Measurements from ENCODE around the gene CTNNA3.

The CTNNA3 gene

DNA sequence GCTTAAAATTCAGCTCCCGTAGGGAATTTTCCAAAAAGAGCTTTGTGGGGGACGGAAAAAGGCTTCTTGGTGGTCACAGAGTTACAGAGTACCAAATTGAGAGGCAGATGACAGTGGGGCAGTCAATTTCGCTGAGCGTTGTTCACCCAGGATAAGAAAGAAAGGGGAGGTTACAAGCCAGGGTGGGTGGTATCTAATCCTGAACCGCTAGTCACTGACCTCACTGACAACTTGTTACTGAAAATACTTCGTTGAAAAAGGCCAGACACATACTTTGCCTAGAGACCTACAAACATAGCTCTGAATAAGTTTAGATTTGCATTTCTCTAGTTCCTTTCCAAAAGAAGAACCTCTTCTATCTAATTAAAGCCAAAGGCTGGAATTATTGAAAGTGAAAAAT lies at the start of gene CTNNA3:
Gene CTNNA3, minus strand, starts transcription at position 167 of the 400 bp plus-strand sequence.
- TF ChIP-seq, protein P1, sequence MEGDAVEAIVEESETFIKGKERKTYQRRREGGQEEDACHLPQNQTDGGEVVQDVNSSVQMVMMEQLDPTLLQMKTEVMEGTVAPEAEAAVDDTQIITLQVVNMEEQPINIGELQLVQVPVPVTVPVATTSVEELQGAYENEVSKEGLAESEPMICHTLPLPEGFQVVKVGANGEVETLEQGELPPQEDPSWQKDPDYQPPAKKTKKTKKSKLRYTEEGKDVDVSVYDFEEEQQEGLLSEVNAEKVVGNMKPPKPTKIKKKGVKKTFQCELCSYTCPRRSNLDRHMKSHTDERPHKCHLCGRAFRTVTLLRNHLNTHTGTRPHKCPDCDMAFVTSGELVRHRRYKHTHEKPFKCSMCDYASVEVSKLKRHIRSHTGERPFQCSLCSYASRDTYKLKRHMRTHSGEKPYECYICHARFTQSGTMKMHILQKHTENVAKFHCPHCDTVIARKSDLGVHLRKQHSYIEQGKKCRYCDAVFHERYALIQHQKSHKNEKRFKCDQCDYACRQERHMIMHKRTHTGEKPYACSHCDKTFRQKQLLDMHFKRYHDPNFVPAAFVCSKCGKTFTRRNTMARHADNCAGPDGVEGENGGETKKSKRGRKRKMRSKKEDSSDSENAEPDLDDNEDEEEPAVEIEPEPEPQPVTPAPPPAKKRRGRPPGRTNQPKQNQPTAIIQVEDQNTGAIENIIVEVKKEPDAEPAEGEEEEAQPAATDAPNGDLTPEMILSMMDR (IDR thresholded peaks at IDR 0.05; ENCODE audit: insufficient read depth, low read length, poor library complexity, severe bottlenecking) = no peak
- TF ChIP-seq EZH2phosphoT487 (conservative IDR thresholded peaks at IDR 0.05; ENCODE audit: low read length) = no peak
- Histone ChIP-seq H3K4me2 (ENCODE audit: low read depth, low read length, poor library complexity, severe bottlenecking) (no peak within 1 kb of the TSS), H3K9me2 (replicated peaks; ENCODE audit: insufficient read depth, low read length) (no peaks in the 10 kb centered on the region), H3K27ac (ENCODE audit: low read depth, low read length) (no peak within 1 kb of the TSS), H3K27me3 (ENCODE audit: low read length) (no peaks in the 10 kb centered on the region), H2AFZ (ENCODE audit: low read depth, low read length, severe bottlenecking) (no peak within 1 kb of the TSS), H3F3A (ENCODE audit: insufficient read depth) (no peaks in the 10 kb centered on the region), H3K9me3 (ENCODE audit: insufficient read depth, low read length) (no peaks in the 10 kb centered on the region), H4K20me1 (ENCODE audit: low read depth, low read length) (no peaks in the 10 kb centered on the region), H3K4me3 (ENCODE audit: insufficient read depth, low read length, poor library complexity, severe bottlenecking) (no peak within 1 kb of the TSS), H3K36me3 (ENCODE audit: low read length) (no peaks in the 10 kb centered on the region), H3K9ac (ENCODE audit: low read length) (no peak within 1 kb of the TSS), H3K79me2 (ENCODE audit: insufficient read depth, low read length) (no peaks in the 10 kb centered on the region)

DNA sequence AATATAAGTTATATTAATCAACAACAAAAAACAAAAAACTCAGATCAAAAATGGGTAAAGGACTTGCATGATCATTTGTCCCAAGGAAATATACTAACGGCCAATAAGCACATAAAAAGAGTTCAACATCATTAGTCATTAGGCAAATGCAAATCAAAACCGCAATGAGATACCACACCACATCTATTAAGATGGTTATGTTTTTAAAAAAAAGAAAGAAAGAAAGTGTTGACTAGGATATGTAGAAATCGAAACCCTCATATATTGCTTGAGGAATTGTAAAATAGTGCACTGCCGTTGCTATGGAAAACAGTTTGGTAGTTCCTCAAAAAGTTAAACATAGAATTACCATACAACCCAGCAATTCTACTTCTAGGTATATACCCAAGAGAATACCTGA lies 39.4 kb upstream of the CTNNA3 start:
- Histone ChIP-seq H3K4me3 (ENCODE audit: insufficient read depth, low read length, poor library complexity, severe bottlenecking) (no peak overlapping the region), H2AFZ (ENCODE audit: low read depth, low read length, severe bottlenecking) (no peak overlapping the region), H3K27me3 (ENCODE audit: low read length) (no peaks in the 10 kb centered on the region), H3K9ac (ENCODE audit: low read length) (no peak overlapping the region), H3K27ac (ENCODE audit: low read depth, low read length) (no peak overlapping the region), H3K9me2 (replicated peaks; ENCODE audit: insufficient read depth, low read length) (no peaks in the 10 kb centered on the region), H3K79me2 (ENCODE audit: insufficient read depth, low read length) (no peaks in the 10 kb centered on the region), H3K9me3 (ENCODE audit: insufficient read depth, low read length) (no peaks in the 10 kb centered on the region), H3K36me3 (ENCODE audit: low read length) (no peaks in the 10 kb centered on the region), H4K20me1 (ENCODE audit: low read depth, low read length) (no peaks in the 10 kb centered on the region), H3F3A (ENCODE audit: insufficient read depth) (no peaks in the 10 kb centered on the region), H3K4me2 (ENCODE audit: low read depth, low read length, poor library complexity, severe bottlenecking) (no peak overlapping the region)
- TF ChIP-seq EZH2phosphoT487 (conservative IDR thresholded peaks at IDR 0.05; ENCODE audit: low read length) = no peak
- TF ChIP-seq, protein P1 (IDR thresholded peaks at IDR 0.05; ENCODE audit: insufficient read depth, low read length, poor library complexity, severe bottlenecking) = no peak

DNA sequence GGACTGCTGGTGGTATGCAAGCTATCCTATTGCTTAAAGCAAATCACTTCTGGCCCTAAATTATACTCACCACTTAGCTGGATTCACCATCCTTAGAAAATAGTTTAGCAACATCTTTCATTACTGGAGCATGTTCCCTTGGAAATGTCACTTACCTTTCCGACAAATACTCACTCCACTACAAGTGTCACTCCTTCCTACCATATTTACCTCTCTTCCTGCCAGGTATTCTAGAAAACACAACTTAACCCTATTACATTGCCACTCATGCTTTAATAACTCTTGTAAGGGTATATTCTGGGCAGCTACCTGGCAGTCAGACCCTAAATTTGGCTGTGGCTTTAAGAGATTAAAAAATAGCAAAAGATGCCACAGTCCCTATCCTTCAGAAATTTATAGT lies 37.5 kb upstream of the CTNNA3 start:
- no peak overlapping the region for H3K9ac ChIP-seq (ENCODE audit: low read length)
- H3K4me2 ChIP-seq (ENCODE audit: low read depth, low read length, poor library complexity, severe bottlenecking) = no peak overlapping the region
- H3F3A ChIP-seq (ENCODE audit: insufficient read depth) = no peaks in the 10 kb centered on the region
- H4K20me1 ChIP-seq (ENCODE audit: low read depth, low read length) = no peaks in the 10 kb centered on the region
- no peaks in the 10 kb centered on the region for H3K79me2 ChIP-seq (ENCODE audit: insufficient read depth, low read length)
- H3K9me2 ChIP-seq (replicated peaks; ENCODE audit: insufficient read depth, low read length) = no peaks in the 10 kb centered on the region
- no peak overlapping the region for H3K27ac ChIP-seq (ENCODE audit: low read depth, low read length)
- H3K4me3 ChIP-seq (ENCODE audit: insufficient read depth, low read length, poor library complexity, severe bottlenecking) = no peak overlapping the region
- TF ChIP-seq, protein P1 (IDR thresholded peaks at IDR 0.05; ENCODE audit: insufficient read depth, low read length, poor library complexity, severe bottlenecking) = no peak
- no peak for TF ChIP-seq EZH2phosphoT487 (conservative IDR thresholded peaks at IDR 0.05; ENCODE audit: low read length)
- H3K36me3 ChIP-seq (ENCODE audit: low read length) = no peaks in the 10 kb centered on the region
- H3K27me3 ChIP-seq (ENCODE audit: low read length) = no peaks in the 10 kb centered on the region
- H3K9me3 ChIP-seq (ENCODE audit: insufficient read depth, low read length) = no peaks in the 10 kb centered on the region
- no peak overlapping the region for H2AFZ ChIP-seq (ENCODE audit: low read depth, low read length, severe bottlenecking)
